ENCODE data around the gene RAB40B. TPM values are rescaled to one million over a fixed set of nuclear protein-coding genes. Genes with fewer than 3 reads are reported as not detected.
A peak's percentile ranks its signal among the peaks of the same experiment; 100 is the strongest.
"Not testable (repeated sequence)": the region's sequence is repeated elsewhere in the genome, so short reads cannot be mapped to it uniquely, and the experiment has no call there.

The RAB40B gene
- total and polyA plus RNA-seq, 4 donors = 11.8 to 32.3 (median 21.8) TPM

DNA sequence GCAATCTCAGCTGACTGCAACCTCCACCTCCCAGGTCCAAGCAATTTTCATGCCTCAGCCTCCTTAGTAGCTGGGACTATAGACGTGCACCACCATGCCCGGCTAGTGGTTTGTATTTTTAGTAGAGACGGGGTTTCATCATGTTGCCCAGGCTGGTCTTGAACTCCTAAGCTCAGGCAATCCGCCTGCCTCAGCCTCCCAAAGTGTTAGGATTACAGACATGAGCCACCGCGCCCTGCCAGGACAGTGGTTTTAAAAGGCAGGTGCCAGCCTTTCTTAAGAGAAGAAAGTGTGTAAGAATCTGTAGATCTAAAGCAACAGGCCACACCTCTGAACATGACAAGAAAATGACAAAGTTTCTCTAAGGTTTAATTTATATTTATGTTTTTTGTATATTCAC lies 43.9 kb downstream of the RAB40B start:
- H3K27me3 ChIP-seq (ENCODE audit: control insufficient read depth, insufficient read depth, low read length); H3K4me3 ChIP-seq (ENCODE audit: low read depth, low read length); H3K9me3 ChIP-seq (ENCODE audit: control insufficient read depth, insufficient read depth, low read length); DNase-seq (ENCODE audit: low read depth in 4 of 6, low spot score in 6 of 6); H3K27ac ChIP-seq (ENCODE audit: low read depth, low read length); H3K4me1 ChIP-seq (ENCODE audit: control insufficient read depth, insufficient read depth, low read length): not testable (repeated sequence)
- 88% methylated on average over 6 of the region's 6 CpGs for WGBS (ENCODE audit: insufficient coverage)
- H3K36me3 ChIP-seq (ENCODE audit: control insufficient read depth, insufficient read depth, low read length) = peaks cover 51% of the 10 kb centered on the region

DNA sequence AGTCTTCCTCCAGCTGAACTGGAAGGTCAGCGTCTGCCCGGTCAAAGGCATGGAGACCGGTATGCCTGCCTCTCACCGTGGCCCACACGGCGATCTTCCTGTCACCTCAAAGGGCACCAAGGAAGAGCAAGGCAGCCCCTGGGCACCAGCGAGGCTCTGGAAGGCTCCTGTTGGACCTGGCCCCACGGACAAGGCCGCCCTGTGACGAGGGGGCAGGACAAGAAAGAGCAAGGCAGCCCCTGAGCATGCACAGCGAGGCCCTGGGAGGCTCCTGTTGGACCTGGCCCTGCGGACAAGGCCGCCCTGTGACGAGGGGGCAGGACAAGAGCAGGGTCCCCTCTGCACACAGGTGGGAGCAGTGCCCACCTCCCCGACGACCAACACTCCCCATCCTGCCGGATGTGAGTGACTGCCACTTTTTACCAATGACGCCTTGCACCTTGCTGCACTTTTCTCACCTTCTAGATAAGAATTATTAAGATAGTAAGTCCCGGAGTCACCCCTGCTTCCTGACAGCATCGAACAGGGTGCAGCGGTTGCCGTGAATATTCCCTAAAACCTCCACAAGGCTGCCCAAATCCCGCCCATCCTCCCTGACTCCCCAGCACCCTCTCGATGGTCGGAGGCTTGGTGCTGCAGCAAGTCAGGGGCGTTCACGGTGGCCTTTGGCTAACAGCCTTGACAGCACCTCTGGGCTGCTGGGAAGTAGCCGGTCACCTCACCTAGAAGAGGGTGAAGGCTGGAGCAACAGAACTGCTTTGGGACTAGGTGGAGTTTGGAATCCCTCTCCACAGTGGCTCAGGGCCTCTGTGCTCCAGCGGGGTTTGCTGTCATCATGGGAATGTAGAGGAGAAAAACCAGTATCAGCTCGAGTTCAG lies 44.6 kb downstream of the RAB40B start:
- no peak overlapping the region for H3K27ac ChIP-seq (ENCODE audit: low read depth, low read length)
- no peaks in the 10 kb centered on the region for H3K27me3 ChIP-seq (ENCODE audit: control insufficient read depth, insufficient read depth, low read length)

DNA sequence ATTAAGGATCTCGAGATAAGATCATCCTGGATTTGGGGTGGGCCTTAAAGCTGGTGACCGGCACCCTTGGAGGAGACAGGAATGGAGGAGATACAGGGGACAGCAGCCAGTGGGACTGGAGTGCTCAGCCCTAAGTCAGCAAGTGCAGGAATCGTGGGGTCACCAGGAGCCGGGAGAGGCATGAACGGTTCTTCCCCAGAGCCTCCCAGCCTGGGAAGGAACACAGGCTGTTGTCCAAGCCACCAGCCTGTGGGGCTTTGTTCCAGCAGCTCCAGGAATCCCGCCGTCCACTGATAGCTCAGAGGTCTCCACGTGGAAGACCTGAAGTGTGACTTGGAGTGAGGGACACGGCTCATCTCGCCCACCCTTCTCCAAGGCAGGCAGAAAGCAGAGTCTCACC lies 47.8 kb downstream of the RAB40B start:
- Histone ChIP-seq H3K9me3 (ENCODE audit: control insufficient read depth, insufficient read depth, low read length) (no peaks in the 10 kb centered on the region), H3K4me1 (ENCODE audit: control insufficient read depth, insufficient read depth, low read length) (peaks cover 28% of the 10 kb centered on the region), H3K4me3 (ENCODE audit: low read depth, low read length) (no peak overlapping the region), H3K27ac (ENCODE audit: low read depth, low read length) (no peak overlapping the region), H3K36me3 (ENCODE audit: control insufficient read depth, insufficient read depth, low read length) (peaks cover 18% of the 10 kb centered on the region), H3K27me3 (ENCODE audit: control insufficient read depth, insufficient read depth, low read length) (no peaks in the 10 kb centered on the region)
- no peak for DNase-seq (ENCODE audit: low read depth in 4 of 6, low spot score in 6 of 6)
- 92% methylated on average over 5 of the region's 10 CpGs for WGBS (ENCODE audit: insufficient coverage)

More for the DNA sequence above, 44.6 kb downstream of the RAB40B start:
- Histone ChIP-seq H3K9me3 (ENCODE audit: control insufficient read depth, insufficient read depth, low read length) (no peaks in the 10 kb centered on the region), H3K4me3 (ENCODE audit: low read depth, low read length) (no peak overlapping the region), H3K4me1 (ENCODE audit: control insufficient read depth, insufficient read depth, low read length) (peaks cover 9% of the 10 kb centered on the region), H3K36me3 (ENCODE audit: control insufficient read depth, insufficient read depth, low read length) (peaks cover 43% of the 10 kb centered on the region)
- WGBS (ENCODE audit: insufficient coverage) = 85% methylated on average over 30 of the region's 30 CpGs
- DNase-seq (ENCODE audit: low read depth in 4 of 6, low spot score in 6 of 6) = no peak

DNA sequence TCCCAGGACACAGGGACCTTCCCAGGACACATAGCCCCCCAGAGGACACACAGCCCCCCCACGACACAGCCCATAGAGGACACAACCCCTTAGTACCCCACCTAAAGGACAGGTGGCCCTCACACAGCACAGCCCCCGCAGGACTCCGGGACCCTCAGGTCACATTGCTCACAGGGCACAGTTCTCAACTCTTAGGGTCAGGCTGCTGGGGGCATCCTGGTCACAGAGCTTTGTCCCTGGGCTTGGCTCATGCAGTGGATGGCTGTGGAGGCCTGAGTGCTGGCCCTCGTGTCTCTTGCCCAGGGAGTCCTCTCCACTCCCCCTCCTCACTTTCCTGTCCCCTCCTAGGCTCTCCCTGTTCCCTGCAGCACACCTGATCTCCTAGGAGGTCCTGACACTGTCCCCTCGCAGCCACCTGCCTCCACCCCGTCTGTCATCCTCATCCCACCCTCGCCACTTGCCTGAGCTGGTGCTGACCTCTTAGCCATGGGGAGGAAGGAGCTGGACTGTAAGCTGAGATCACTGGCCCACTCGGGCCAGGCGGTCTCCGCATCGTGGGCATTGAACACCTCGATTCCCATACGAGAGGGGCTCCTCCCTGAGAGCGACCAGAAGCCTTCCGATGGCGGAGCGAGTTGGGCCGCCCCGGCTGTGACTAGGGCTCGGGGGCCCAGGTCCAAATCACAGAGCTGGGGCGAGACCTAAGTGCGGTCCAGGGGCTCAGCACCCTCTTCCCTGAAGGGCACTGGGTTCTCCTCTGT lies 48.8 kb downstream of the RAB40B start:
- peaks cover 12% of the 10 kb centered on the region for H3K36me3 ChIP-seq (ENCODE audit: control insufficient read depth, insufficient read depth, low read length)
- DNase-seq (ENCODE audit: low read depth in 4 of 6, low spot score in 6 of 6) = no peak
- H3K27me3 ChIP-seq (ENCODE audit: control insufficient read depth, insufficient read depth, low read length) = no peaks in the 10 kb centered on the region
- H3K9me3 ChIP-seq (ENCODE audit: control insufficient read depth, insufficient read depth, low read length) = no peaks in the 10 kb centered on the region
- H3K4me1 ChIP-seq (ENCODE audit: control insufficient read depth, insufficient read depth, low read length) = peaks cover 29% of the 10 kb centered on the region
- H3K4me3 ChIP-seq (ENCODE audit: low read depth, low read length) = no peak overlapping the region
- H3K27ac ChIP-seq (ENCODE audit: low read depth, low read length) = no peak overlapping the region
- WGBS (ENCODE audit: insufficient coverage) = 84% methylated on average over 17 of the region's 22 CpGs

DNA sequence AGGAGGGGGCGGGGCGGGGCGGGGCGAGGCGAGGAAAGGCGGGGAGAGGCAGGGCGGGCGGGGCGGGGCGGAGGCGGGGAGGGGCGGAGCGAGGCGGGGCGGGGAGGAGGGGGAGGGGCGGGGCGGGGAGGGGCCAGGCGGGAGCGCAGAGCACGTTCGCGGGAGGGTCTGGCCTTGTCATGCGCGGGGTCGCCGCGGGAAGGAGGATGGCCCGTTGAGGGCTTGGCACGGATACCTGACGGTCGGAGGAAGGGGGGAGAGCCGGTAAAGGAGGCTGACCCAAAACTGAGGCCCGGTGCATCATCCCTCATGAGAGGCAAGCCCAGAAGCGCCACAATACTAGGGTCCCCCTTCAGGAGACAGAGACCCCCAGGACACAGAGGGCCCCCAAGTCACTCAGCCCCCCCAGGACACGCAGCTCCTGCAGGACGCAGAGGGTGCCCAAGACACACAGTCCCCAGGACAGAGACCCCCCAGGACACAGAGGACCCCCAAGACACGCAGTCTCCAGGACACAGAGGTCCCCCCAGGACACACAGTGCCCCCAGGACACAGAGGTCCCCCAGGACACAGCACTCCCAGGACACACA lies 49.7 kb downstream of the RAB40B start:
- Histone ChIP-seq H3K4me3 (ENCODE audit: low read depth, low read length) (peak overlapping the region; percentile 44), H3K9me3 (ENCODE audit: control insufficient read depth, insufficient read depth, low read length) (no peaks in the 10 kb centered on the region), H3K27ac (ENCODE audit: low read depth, low read length) (peak overlapping the region; percentile 84), H3K4me1 (ENCODE audit: control insufficient read depth, insufficient read depth, low read length) (peaks cover 29% of the 10 kb centered on the region), H3K27me3 (ENCODE audit: control insufficient read depth, insufficient read depth, low read length) (no peaks in the 10 kb centered on the region), H3K36me3 (ENCODE audit: control insufficient read depth, insufficient read depth, low read length) (peaks cover 15% of the 10 kb centered on the region)
- WGBS (ENCODE audit: insufficient coverage) = 0% methylated on average over 16 of the region's 37 CpGs
- DNase-seq (ENCODE audit: low read depth in 4 of 6, low spot score in 6 of 6) = peak in 3 of 6 donors; percentile 12 to 83 (median 68)

DNA sequence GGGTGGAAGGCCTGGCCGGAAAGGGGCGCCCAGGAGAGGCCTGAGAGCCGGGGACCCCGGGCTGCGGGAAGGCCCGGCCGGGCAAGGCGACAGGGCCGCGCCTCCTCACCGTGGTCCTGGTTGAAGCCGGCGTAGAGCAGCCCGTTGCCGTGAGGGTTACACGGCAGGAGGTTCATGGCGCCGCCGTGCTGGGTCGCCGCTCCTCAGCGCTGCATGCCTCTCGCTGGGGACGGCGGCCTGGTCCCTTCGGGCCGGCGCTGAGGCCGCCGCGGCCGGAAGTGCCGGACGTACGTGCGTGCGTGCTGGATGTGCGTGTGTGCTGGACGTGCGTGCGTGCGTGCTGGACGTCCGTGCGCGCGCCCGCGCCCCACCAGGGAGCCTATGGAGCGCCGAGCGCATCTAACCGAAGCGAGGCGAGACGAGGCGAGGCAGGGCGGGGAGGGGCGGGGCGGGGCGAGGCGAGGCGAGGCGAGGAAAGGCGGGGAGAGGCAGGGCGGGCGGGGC lies 50.3 kb downstream of the RAB40B start, which contains the start of gene WDR45B:
Gene WDR45B (minus strand): TSS at position 280 of the 504 bp plus-strand sequence. CDS start 104 bp downstream, at position 176.
- peak within 1 kb of the TSS; percentile 84 for H3K27ac ChIP-seq (ENCODE audit: low read depth, low read length)
- under 1% methylated on average over 49 of the region's 67 CpGs for WGBS (ENCODE audit: insufficient coverage)
- H3K4me1 ChIP-seq (ENCODE audit: control insufficient read depth, insufficient read depth, low read length) = peaks cover 29% of the 10 kb centered on the region
- H3K4me3 ChIP-seq (ENCODE audit: low read depth, low read length) = peak within 1 kb of the TSS; percentile 83
- peak; percentile 76 to 98 (median 92) for DNase-seq (ENCODE audit: low read depth in 4 of 6, low spot score in 6 of 6)
- H3K36me3 ChIP-seq (ENCODE audit: control insufficient read depth, insufficient read depth, low read length) = peaks cover 13% of the 10 kb centered on the region
- H3K27me3 ChIP-seq (ENCODE audit: control insufficient read depth, insufficient read depth, low read length) = no peaks in the 10 kb centered on the region
- no peaks in the 10 kb centered on the region for H3K9me3 ChIP-seq (ENCODE audit: control insufficient read depth, insufficient read depth, low read length)

DNA sequence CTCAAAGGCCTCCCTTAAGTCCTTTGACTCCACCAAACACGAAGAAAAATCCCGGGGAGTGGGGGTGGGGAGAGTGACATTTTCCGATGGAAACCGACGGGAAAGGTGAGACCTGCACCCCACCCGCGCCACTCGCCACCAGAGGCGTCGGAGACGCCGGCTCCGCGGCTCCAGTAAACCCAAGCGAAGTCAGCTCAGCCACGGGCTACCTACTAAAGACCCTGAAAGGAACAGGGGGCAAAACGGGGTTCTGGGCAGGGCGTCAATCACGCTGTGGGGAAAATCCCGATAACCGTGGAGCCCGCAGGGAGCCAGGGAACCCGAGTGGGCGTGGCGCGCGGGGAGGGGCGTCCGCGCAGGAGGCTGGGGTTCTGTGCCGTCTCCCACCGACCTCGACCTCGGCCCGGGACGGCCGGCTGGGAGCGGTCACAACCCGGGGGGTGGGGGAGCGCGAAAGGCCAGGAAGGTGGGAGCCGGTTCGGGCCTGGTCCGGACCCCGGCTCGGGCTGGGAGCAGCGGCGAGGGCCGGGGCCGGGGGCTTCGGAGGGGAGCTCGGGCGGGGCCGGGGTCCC lies 50.8 kb downstream of the RAB40B start:
- Histone ChIP-seq H3K36me3 (ENCODE audit: control insufficient read depth, insufficient read depth, low read length) (peaks cover 18% of the 10 kb centered on the region), H3K4me3 (ENCODE audit: low read depth, low read length) (peak overlapping the region; percentile 83), H3K9me3 (ENCODE audit: control insufficient read depth, insufficient read depth, low read length) (no peaks in the 10 kb centered on the region), H3K4me1 (ENCODE audit: control insufficient read depth, insufficient read depth, low read length) (peaks cover 29% of the 10 kb centered on the region), H3K27me3 (ENCODE audit: control insufficient read depth, insufficient read depth, low read length) (no peaks in the 10 kb centered on the region), H3K27ac (ENCODE audit: low read depth, low read length) (peak overlapping the region; percentile 82)
- peak in 2 of 6 donors; percentile 5 to 44 for DNase-seq (ENCODE audit: low read depth in 4 of 6, low spot score in 6 of 6)
- under 1% methylated on average over 52 of the region's 54 CpGs for WGBS (ENCODE audit: insufficient coverage)

DNA sequence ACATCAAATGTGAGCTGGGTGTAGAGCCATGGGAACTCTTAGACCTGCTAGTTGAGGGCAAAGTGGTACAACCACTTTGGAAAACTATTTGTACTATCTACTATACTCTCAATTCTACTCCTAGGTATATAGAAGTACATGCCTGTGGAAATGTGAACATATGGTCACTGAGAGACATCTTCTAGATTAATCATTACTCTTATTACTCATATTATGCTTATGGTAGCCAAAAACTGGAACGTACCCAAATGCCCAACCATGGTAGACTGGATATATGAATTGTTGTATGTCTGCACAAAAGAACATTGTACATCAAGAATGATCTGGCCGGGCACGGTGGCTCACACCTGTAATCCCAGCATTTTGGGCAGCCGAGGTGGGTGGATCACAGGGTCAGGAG lies 53.0 kb downstream of the RAB40B start:
- peaks cover 40% of the 10 kb centered on the region for H3K36me3 ChIP-seq (ENCODE audit: control insufficient read depth, insufficient read depth, low read length)
- WGBS (ENCODE audit: insufficient coverage) = 94% methylated on average over 3 of the region's 4 CpGs
- H3K27ac ChIP-seq (ENCODE audit: low read depth, low read length) = no peak overlapping the region
- no peaks in the 10 kb centered on the region for H3K27me3 ChIP-seq (ENCODE audit: control insufficient read depth, insufficient read depth, low read length)
- H3K4me3 ChIP-seq (ENCODE audit: low read depth, low read length) = no peak overlapping the region
- H3K4me1 ChIP-seq (ENCODE audit: control insufficient read depth, insufficient read depth, low read length) = peaks cover 29% of the 10 kb centered on the region
- H3K9me3 ChIP-seq (ENCODE audit: control insufficient read depth, insufficient read depth, low read length) = no peaks in the 10 kb centered on the region
- DNase-seq (ENCODE audit: low read depth in 4 of 6, low spot score in 6 of 6) = no peak

DNA sequence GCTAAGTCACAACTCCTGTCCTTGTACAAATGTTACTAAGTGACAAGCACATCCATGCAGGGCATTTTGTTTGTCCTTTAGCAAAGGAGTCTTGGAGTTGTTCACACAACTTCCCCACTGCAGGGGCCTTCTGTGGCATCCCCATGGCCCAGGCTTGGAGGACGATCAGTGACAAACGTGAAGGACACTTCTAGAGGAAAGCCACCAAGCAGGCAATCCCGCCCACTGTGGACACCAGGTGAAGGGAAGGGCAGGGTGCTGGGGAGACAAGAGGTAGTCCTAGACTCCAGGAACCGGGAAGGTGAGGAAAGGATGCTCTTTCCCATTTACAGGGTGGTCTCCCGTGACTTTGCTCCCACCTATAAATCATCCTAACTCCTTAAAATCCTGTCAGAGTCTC lies 54.4 kb downstream of the RAB40B start:
- Histone ChIP-seq H3K9me3 (ENCODE audit: control insufficient read depth, insufficient read depth, low read length) (no peaks in the 10 kb centered on the region), H3K4me3 (ENCODE audit: low read depth, low read length) (no peak overlapping the region), H3K27ac (ENCODE audit: low read depth, low read length) (no peak overlapping the region), H3K4me1 (ENCODE audit: control insufficient read depth, insufficient read depth, low read length) (peaks cover 23% of the 10 kb centered on the region), H3K36me3 (ENCODE audit: control insufficient read depth, insufficient read depth, low read length) (peaks cover 52% of the 10 kb centered on the region), H3K27me3 (ENCODE audit: control insufficient read depth, insufficient read depth, low read length) (no peaks in the 10 kb centered on the region)
- WGBS (ENCODE audit: insufficient coverage) = 88% methylated on average over 4 of the region's 5 CpGs
- no peak for DNase-seq (ENCODE audit: low read depth in 4 of 6, low spot score in 6 of 6)
